Measurements from ENCODE around the gene DNAAF1.
A peak's percentile ranks its signal among the peaks of the same experiment; 100 is the strongest.

DNAAF1 gene

DNA sequence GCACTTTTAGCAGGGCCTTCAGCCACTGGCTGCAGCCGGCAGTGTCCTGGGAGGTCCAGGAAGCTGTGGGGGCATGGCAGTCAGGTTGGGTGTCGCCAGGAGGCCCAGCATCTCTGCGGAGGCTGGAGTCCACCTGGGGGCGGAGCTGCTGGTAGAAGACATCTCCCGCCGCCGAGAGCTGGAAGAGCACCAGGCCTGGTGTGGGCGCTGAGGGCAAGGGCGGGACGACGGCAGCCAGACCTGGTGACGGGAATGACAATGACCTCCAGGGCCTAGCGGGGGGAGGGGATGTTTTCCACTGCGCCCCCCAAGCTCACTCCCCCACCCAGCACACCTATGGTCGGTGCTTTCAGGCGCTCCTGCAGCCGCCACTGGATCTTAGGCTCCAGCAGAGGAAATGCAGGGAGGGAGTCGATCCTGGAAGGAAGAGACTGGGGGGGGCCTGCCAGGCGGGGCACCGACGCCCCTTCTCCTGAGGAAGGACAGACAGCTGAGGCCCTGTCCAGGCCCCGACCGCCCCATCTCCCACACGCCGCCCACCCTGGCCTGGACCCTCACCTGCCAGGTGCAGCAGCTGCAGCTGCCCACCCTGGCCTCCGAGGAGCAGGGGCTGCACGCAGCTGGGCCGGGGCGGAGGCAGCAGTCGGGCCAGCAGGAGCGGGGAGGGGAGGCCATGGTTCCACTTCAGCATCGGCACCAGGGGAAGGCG, 34.7 kb downstream of the DNAAF1 start:
- Histone ChIP-seq H3K9me3 (ENCODE audit: control insufficient read depth, insufficient read depth, low read length) (no peaks in the 10 kb centered on the region), H3K4me1 (ENCODE audit: insufficient read depth, low read length) (peaks cover 8% of the 10 kb centered on the region; the same call in 1 of the 2 replicates), H3K9ac (ENCODE audit: low read depth, low read length) (no peak overlapping the region), H3K36me3 (ENCODE audit: insufficient read depth, low read length) (peaks cover 12% of the 10 kb centered on the region; the same call in 1 of the 2 replicates)

DNA sequence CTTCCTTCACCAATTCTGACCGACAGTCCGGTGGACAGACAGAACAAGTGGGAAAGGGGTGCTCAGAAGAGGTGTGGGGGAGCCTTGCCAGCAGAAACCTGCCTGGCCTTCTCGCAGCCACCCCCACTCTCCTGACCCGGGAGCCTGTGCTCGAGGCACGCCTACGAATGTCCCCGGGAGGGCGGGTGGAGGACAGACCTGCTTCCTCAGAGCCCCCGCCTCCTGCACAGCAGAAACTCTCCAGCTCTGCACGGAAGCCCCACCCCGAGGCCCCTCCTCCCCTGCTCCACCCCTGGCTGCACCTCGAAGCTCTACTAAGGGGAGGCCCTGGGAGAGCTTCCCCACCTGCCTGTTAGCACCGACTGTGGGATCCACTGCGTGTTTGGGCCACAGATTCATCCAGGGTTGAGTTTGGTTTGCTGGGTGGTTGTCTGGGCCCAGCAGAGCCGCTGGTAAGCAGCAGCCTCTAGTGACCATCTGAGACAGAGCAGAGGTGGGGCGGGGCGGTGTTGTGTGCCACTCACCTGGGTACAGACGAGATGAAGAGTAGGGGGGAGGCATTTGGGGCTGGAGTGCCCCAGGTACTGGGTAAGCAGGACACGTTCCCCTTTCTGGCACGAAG, 35.5 kb downstream of the DNAAF1 start:
- no peaks in the 10 kb centered on the region for H3K9me3 ChIP-seq (ENCODE audit: control insufficient read depth, insufficient read depth, low read length)
- peaks cover 8% of the 10 kb centered on the region; the same call in 1 of the 2 replicates for H3K4me1 ChIP-seq (ENCODE audit: insufficient read depth, low read length)
- no peak overlapping the region for H3K9ac ChIP-seq (ENCODE audit: low read depth, low read length)
- H3K36me3 ChIP-seq (ENCODE audit: insufficient read depth, low read length): peaks cover 12% of the 10 kb centered on the region; the same call in 1 of the 2 replicates

DNA sequence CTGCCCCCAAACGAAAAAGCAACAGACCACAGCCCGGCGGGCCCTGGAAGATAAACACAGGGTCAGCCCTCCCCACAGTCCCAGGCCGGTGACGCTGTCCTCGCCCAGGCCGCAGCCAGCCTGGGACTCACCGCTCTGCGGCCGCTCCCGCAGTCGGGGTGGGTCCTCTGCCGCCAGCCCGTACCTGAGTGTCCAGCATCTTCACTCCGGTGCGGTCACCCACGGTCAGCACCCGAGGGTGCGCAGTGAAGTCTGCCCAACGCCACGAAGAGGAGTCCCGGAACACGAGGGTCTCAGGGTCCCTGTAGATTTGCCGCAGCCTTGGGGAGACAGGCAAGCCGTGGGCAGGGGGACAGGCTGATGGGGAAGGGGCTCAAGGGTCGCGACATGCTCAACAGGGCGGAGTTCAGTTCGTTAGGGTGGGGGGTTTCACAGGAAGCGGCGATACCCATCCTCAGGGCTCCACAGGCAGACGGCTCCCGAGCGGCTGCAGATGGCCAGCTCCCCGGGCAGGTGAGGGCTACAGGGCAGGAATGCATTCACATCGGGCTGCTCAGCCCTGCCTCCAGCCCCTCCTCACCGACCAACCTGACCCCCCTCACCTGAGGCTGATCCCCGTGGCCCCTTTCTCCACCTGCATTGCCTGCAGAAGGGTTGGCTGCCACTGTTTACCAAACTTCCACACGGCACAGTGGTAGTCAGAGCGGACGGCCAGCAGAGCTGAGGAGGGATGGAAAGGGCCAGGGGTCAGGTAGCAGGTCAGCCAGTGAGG, 36.2 kb downstream of the DNAAF1 start:
- peaks cover 12% of the 10 kb centered on the region; the same call in 1 of the 2 replicates for H3K36me3 ChIP-seq (ENCODE audit: insufficient read depth, low read length)
- peaks cover 7% of the 10 kb centered on the region; the same call in 1 of the 2 replicates for H3K4me1 ChIP-seq (ENCODE audit: insufficient read depth, low read length)

DNA sequence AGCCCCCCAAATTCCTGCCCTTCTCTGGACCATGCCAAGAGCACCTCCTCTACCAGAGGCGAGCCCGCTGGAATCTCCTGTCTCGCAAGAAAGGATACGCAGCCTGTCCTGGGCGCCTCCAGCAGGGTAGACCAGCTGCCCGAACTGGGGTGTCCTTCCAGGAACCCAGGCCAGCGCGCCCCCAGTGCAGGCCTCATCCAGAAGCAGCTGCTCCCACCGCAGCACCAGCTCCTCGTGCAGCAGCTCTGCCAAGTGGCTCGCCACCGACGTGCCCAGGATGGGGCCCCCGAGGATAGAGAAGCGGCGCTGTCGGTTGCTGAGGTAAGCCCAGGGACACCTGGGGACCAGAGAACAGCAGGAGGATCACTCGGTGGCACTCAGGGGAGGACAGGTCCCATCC, 37.0 kb downstream of the DNAAF1 start:
- Histone ChIP-seq H3K9me3 (ENCODE audit: control insufficient read depth, insufficient read depth, low read length) (no peaks in the 10 kb centered on the region), H3K36me3 (ENCODE audit: insufficient read depth, low read length) (peaks cover 12% of the 10 kb centered on the region; the same call in 1 of the 2 replicates), H3K4me1 (ENCODE audit: insufficient read depth, low read length) (no peaks in the 10 kb centered on the region; the same call in 1 of the 2 replicates), H3K9ac (ENCODE audit: low read depth, low read length) (no peak overlapping the region)

More for the DNA sequence above, 36.2 kb downstream of the DNAAF1 start:
- H3K9ac ChIP-seq (ENCODE audit: low read depth, low read length): no peak overlapping the region
- H3K9me3 ChIP-seq (ENCODE audit: control insufficient read depth, insufficient read depth, low read length): no peaks in the 10 kb centered on the region

DNA sequence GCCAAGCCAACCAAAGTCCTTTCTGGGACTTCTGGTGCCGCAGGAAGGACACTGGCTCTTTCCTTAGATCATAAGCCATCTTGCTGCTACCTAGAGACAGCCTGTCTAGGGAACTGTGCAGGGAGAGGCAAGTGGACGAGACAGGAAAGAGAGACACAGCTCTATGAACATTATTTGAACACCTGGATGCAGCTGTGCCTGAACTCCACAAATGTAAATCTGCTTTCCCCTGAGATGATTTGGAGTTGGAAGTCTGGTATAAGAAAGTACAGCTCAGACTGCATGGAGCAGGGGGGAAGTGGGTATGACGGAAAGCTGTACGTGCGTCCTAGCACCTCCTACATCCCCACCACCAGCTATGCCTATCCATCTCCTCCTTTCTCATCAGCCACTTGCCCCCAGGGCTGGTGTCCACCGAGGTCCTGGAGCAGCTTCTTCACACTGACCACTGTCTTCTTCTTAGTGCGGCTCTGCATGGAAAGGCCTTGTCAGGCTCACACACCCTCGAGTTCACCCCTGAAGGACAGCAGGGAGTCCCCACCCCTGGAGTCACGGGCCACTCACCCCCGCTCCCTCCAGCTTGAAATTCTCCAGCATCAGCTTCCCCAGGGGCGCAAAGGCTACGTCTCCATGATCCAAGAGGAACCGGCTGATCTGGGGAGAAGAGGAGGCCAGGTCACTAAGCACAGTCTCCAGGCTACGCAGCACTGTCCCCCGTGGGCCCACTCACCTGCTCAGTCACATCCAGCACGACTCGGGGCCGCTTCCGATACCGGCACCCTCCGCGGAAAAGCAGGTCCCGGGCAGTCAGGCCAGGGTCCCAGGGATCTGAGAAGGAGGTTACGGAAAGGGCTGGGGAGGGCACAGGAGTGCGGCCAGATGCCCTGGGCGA, 37.8 kb downstream of the DNAAF1 start:
- Histone ChIP-seq H3K9me3 (ENCODE audit: control insufficient read depth, insufficient read depth, low read length) (no peaks in the 10 kb centered on the region), H3K4me1 (ENCODE audit: insufficient read depth, low read length) (no peaks in the 10 kb centered on the region; the same call in 1 of the 2 replicates), H3K36me3 (ENCODE audit: insufficient read depth, low read length) (peaks cover 10% of the 10 kb centered on the region; the same call in 1 of the 2 replicates), H3K9ac (ENCODE audit: low read depth, low read length) (no peak overlapping the region)

DNA sequence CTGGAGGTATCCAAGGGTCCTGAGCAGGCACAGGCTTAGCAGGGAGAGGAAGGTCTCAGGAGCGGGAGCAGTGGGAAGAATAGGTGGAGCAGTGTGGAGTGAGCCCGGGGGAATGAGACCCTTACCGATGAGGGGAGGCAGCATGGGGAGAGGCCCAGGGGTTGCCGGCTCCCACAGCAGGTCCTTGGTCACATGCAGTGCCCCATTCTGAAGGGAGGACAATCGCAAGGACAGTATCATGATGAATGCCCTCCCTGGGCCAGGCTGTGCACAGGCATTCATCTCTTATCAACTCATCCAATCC, 38.4 kb downstream of the DNAAF1 start:
- no peaks in the 10 kb centered on the region for H3K9me3 ChIP-seq (ENCODE audit: control insufficient read depth, insufficient read depth, low read length)
- no peak overlapping the region for H3K9ac ChIP-seq (ENCODE audit: low read depth, low read length)
- no peaks in the 10 kb centered on the region; the same call in 1 of the 2 replicates for H3K4me1 ChIP-seq (ENCODE audit: insufficient read depth, low read length)
- H3K36me3 ChIP-seq (ENCODE audit: insufficient read depth, low read length): peaks cover 7% of the 10 kb centered on the region; the same call in 1 of the 2 replicates

DNA sequence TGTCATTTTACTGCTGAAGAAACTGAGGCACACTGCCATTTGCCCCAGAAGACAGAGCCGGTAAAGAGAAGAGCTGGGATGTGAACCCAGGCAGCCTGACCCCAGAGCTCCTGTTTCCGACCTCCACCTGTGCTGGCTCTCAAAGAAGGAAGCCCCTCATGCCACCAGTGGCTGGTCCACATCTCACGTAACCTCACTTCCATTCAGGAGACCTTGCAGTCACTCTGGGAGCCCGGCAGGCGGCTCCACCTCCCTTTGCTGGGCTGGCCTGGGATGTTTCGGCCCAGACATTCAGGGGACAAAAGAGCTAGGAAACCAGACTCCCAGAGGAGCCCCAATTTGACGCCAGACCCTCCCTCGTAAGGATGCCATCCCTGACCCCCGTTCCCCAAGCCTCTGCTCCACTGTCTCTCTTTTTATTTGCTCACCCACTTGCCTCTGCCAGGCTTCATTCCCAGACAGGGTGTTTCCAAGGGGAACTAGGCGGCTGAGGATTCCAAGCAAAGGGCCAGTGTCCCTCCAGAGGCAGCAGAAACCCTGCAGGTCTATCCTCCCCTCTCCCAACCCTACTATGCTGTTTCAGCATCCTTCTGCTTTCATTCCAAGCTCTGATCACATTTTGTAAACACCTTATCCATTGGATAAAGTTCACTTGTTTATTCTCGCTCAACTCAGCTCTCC, 38.9 kb downstream of the DNAAF1 start:
- Histone ChIP-seq H3K36me3 (ENCODE audit: insufficient read depth, low read length) (peaks cover 7% of the 10 kb centered on the region; the same call in 1 of the 2 replicates), H3K4me1 (ENCODE audit: insufficient read depth, low read length) (no peaks in the 10 kb centered on the region; the same call in 1 of the 2 replicates), H3K9ac (ENCODE audit: low read depth, low read length) (no peak overlapping the region), H3K9me3 (ENCODE audit: control insufficient read depth, insufficient read depth, low read length) (no peaks in the 10 kb centered on the region)

DNA sequence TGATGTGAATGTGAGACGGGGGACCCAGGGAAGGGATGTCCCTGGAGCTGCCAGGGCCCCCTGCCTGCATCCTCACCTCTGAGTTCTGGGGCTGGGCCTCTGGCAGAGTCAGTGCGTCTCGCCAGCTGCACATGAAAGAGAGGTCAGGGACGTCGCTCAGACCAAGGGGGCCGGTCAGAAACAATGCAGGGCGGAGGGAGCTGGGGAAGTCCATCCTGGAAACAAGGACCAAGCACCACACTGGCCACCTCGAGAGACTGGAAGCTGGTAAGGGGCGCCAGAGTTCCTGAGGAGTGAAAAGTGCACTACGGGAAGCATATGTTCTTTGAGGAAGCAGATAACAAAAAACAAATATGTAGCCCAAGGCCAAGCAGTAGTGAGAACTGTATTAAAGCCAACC, 39.7 kb downstream of the DNAAF1 start:
- no peaks in the 10 kb centered on the region for H3K9me3 ChIP-seq (ENCODE audit: control insufficient read depth, insufficient read depth, low read length)
- H3K4me1 ChIP-seq (ENCODE audit: insufficient read depth, low read length): no peaks in the 10 kb centered on the region; the same call in 1 of the 2 replicates
- peaks cover 7% of the 10 kb centered on the region; the same call in 1 of the 2 replicates for H3K36me3 ChIP-seq (ENCODE audit: insufficient read depth, low read length)
- no peak overlapping the region for H3K9ac ChIP-seq (ENCODE audit: low read depth, low read length)

DNA sequence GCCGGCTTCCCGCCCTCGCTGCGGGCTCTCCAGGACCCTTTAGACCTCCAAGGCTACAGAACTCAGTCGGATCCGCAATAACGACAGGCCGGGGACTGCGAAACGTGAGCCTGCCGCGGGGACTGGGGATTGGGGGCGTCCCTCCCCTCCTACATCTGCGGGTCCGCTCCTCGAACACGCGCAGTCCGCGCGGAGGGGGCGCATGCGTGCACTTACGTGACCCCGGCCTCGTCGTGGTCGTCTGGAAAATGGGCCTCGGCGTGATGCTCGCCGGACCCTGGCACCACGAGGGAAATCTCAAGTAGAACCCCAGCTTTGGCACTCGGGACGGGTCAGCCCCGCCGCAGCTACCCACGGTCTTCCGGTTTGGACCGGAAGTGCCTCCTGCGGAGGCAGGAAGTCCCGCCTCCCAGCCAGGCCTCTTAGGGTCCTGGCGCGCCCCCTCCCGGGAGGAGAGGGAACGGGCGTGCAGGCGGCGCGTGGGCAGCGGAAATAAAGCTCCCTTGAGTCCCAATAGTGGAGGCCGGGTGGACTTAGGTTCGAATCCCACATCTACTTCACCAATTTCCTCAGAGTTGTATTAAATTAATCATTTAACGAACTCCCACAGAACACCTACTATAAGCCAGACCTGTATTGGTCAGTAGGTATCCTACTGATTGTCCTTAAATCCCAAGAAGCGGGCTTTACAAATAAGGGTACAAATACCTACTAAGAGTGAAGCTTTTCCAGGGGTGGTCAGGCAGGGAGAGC, 41.8 kb downstream of the DNAAF1 start, which contains the start of gene TAF1C:
TAF1C (minus strand) TSS at position 373 of the 753 bp plus-strand sequence. CDS start 2,069 bp downstream, outside the sequence.
- Histone ChIP-seq H3K4me1 (ENCODE audit: insufficient read depth, low read length) (no peaks in the 10 kb centered on the region; the same call in 1 of the 2 replicates), H3K9me3 (ENCODE audit: control insufficient read depth, insufficient read depth, low read length) (no peaks in the 10 kb centered on the region), H3K36me3 (ENCODE audit: insufficient read depth, low read length) (peaks cover 7% of the 10 kb centered on the region; the same call in 1 of the 2 replicates), H3K9ac (ENCODE audit: low read depth, low read length) (peak within 1 kb of the TSS; percentile 65)

DNA sequence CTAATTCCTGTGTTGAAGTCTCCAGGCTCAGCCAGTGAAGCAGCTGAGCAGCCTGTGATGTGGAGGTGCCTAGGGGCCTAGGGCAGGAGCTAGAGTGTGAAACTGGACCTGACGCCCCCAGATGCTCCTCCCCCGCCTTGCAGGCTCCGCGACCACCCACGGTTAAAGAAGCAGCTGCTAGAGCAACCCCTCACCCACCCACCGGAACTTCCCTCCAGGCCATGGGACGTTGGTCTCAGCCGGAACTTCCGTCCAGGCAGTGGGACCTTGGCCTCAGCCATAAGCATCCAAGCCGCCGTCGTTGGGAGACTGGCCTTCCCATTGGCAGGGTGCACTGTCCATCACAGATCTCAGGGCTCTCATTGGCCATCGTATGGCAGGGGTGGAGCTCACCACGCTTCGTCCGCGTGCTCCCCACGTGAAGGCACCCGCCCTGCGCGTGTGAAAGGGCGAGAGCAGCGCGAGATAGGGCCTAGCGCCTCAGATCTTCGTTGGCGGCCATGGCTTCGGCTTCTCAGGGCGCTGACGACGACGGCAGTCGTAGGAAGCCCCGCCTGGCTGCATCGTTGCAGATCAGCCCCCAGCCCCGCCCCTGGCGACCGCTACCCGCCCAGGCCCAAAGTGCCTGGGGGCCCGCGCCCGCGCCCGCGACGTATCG, 45.8 kb downstream of the DNAAF1 start, which contains the start of gene ADAD2:
ADAD2 (plus strand) TSS at position 427 of the 658 bp plus-strand sequence; CDS start at position 501, 74 bp downstream.
- H3K36me3 ChIP-seq (ENCODE audit: insufficient read depth, low read length): no peaks in the 10 kb centered on the region
- H3K4me1 ChIP-seq (ENCODE audit: insufficient read depth, low read length): peaks cover 6% of the 10 kb centered on the region
- H3K9me3 ChIP-seq (ENCODE audit: control insufficient read depth, insufficient read depth, low read length): no peaks in the 10 kb centered on the region
- H3K9ac ChIP-seq (ENCODE audit: low read depth, low read length): no peak within 1 kb of the TSS

DNA sequence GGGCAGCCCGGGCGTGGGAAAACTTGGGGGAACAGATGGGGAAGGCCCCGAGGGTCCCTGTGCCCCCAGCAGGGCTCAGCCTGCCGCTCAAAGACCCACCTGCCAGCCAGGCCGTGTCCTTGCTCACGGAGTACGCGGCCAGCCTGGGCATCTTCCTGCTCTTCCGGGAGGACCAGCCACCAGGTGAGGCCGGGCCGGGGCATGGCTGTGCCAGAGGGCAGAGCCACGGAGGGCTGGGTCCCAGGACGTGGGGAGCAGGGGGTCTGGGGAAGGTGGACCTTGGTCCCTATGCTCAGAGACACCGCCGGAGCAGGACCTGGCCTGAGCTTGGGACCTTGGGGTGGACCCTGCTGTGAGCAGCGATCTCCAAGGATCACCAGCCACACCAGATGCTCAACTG, 46.4 kb downstream of the DNAAF1 start:
- H3K9ac ChIP-seq (ENCODE audit: low read depth, low read length): no peak overlapping the region
- no peaks in the 10 kb centered on the region for H3K9me3 ChIP-seq (ENCODE audit: control insufficient read depth, insufficient read depth, low read length)
- peaks cover 6% of the 10 kb centered on the region for H3K4me1 ChIP-seq (ENCODE audit: insufficient read depth, low read length)
- H3K36me3 ChIP-seq (ENCODE audit: insufficient read depth, low read length): no peaks in the 10 kb centered on the region

DNA sequence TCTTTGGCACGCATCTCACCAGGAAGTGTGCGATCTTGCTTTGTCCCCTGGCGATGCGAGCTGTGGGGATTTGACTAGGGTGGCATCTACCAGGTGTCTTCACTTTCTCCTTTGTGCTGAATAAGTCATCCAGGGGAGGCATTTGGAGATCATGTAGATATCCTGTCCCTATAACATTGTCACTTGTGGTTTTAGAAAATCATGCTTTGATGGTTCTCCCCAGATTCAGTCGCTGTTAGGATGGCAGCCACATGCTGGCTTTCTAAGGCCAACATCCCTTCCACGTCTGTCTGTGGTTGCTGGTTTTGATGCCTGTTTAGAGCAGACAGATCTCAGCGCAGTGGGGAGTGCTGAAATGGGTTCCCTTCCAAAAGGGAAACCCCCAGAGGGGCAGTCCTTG, 48.4 kb downstream of the DNAAF1 start:
- Histone ChIP-seq H3K36me3 (ENCODE audit: insufficient read depth, low read length) (no peaks in the 10 kb centered on the region), H3K9ac (ENCODE audit: low read depth, low read length) (no peak overlapping the region), H3K9me3 (ENCODE audit: control insufficient read depth, insufficient read depth, low read length) (no peaks in the 10 kb centered on the region), H3K4me1 (ENCODE audit: insufficient read depth, low read length) (peaks cover 6% of the 10 kb centered on the region; the same call in 1 of the 2 replicates)
